HG02759 (cell line): ENCODE measurements around the gene TANC1.
A peak's percentile ranks its signal among the peaks of the same experiment; 100 is the strongest.

Experiments
- ATAC-seq: cut with Tn5 transposase; IDR thresholded peaks from one replicate; pipeline ENCODE4 v1.9.1; 2021; ENCODE audit warnings: mild to moderate bottlenecking, moderate library complexity; ENCODE audit not compliant: unreplicated experiment

Gene TANC1

GRCh38 chr2:158968396-158969161 is at the start of gene TANC1:
Gene TANC1 (plus strand): TSS chr2:158968640. CDS start chr2:159065911, 97,271 bp downstream.
- ATAC-seq = peak; percentile 93

GRCh38 chr2:158921599-158922408 is 46.6 kb upstream of the TANC1 start:
- no peak for ATAC-seq

GRCh38 chr2:158922601-158923000 is 45.8 kb upstream of the TANC1 start:
- ATAC-seq = no peak

- no peak for ATAC-seq
Measured at GRCh38 chr2:158923180-158923594, 45.3 kb upstream of the TANC1 start.

- no peak for ATAC-seq
Measured at GRCh38 chr2:158923641-158924040, 44.8 kb upstream of the TANC1 start.

- ATAC-seq = no peak
Measured at GRCh38 chr2:158926478-158926948, 41.9 kb upstream of the TANC1 start.

GRCh38 chr2:158928515-158928914 is 39.9 kb upstream of the TANC1 start:
- ATAC-seq = no peak

- ATAC-seq = no peak
Measured at GRCh38 chr2:158928965-158929364, 39.5 kb upstream of the TANC1 start.

GRCh38 chr2:158931572-158931971 is 36.9 kb upstream of the TANC1 start:
- ATAC-seq = no peak

- ATAC-seq = no peak
Measured at GRCh38 chr2:158932131-158932645, 36.3 kb upstream of the TANC1 start.

- no peak for ATAC-seq
Measured at GRCh38 chr2:158934170-158934569, 34.3 kb upstream of the TANC1 start.

GRCh38 chr2:158935617-158936016 is 32.8 kb upstream of the TANC1 start:
- ATAC-seq = no peak

GRCh38 chr2:158936978-158937377 is 31.5 kb upstream of the TANC1 start:
- no peak for ATAC-seq

- no peak for ATAC-seq
Measured at GRCh38 chr2:158940356-158940755, 28.1 kb upstream of the TANC1 start.

GRCh38 chr2:158943973-158944372 is 24.5 kb upstream of the TANC1 start:
- ATAC-seq = no peak

GRCh38 chr2:158948964-158949699 is 19.3 kb upstream of the TANC1 start:
- no peak for ATAC-seq

- no peak for ATAC-seq
Measured at GRCh38 chr2:158953454-158953853, 15.0 kb upstream of the TANC1 start.

GRCh38 chr2:158953926-158954763 is 14.3 kb upstream of the TANC1 start:
- peak; percentile 84 for ATAC-seq

- ATAC-seq = no peak
Measured at GRCh38 chr2:158955842-158956365, 12.5 kb upstream of the TANC1 start.

- ATAC-seq = no peak
Measured at GRCh38 chr2:158958365-158958764, 10.1 kb upstream of the TANC1 start.
